Spleen (tissue), 11 donors: ENCODE results near the gene RASEF. TPM values are rescaled to one million over a fixed set of nuclear protein-coding genes. Genes with fewer than 3 reads are reported as not detected.

ENCODE experiments used
- DNase-seq: peaks from one replicate; pipeline ENCODE4 v3.0.0-alpha.2; 2020
- H3K27ac ChIP-seq, 8 donors: fragments of 200-600 bp; sonication (generic) in 7 of 8; 1 replicate in 4 of 8; 2 replicates in 4 of 8; pipeline versions ENCODE4 v1.5.0 to v1.8.0; 2016 to 2021; ENCODE audit warnings: inconsistent platforms in 4 of 8, mild to moderate bottlenecking in 4 of 8, moderate library complexity in 1 of 8
- H3K27me3 ChIP-seq, 7 donors: fragments of 200-600 bp; sonication (generic) in 6 of 7; replicated peaks in 1 of 7; 1 replicate in 4 of 7; 2 replicates in 3 of 7; pipeline versions ENCODE4 v1.5.0 to v1.8.0; 2016 to 2021; ENCODE audit warnings: inconsistent platforms in 3 of 7, mild to moderate bottlenecking in 1 of 7
- H3K36me3 ChIP-seq, 6 donors: fragments of 200-600 bp; sonication (generic) in 5 of 6; 1 replicate in 4 of 6; 2 replicates in 2 of 6; pipeline versions ENCODE4 v1.5.0 to v1.8.0; 2016 to 2021; ENCODE audit warnings: inconsistent platforms in 2 of 6
- H3K4me1 ChIP-seq, 6 donors: fragments of 200-600 bp; sonication (generic) in 5 of 6; 1 replicate in 3 of 6; 2 replicates in 3 of 6; pipeline versions ENCODE4 v1.5.0 to v1.8.0; 2016 to 2021; ENCODE audit warnings: inconsistent platforms in 3 of 6
- H3K4me3 ChIP-seq, 8 donors: fragments of 200-600 bp; sonication (generic) in 7 of 8; 1 replicate in 4 of 8; 2 replicates in 4 of 8; pipeline versions ENCODE4 v1.5.0 to v1.8.0; 2016 to 2021; ENCODE audit warnings: inconsistent platforms in 4 of 8, mild to moderate bottlenecking in 4 of 8, moderate library complexity in 2 of 8
- H3K9me3 ChIP-seq, 8 donors: fragments of 200-600 bp; sonication (generic) in 7 of 8; 1 replicate in 4 of 8; 2 replicates in 4 of 8; pipeline versions ENCODE4 v1.5.0 to v1.8.0; 2016 to 2021; ENCODE audit warnings: inconsistent platforms in 4 of 8
- CTCF ChIP-seq, 11 experiments: fragments of 200-600 bp in 7 of 11; fragments of 450-650 bp in 4 of 11; sonication (generic) in 4 of 11; IDR thresholded peaks in 8 of 11; conservative IDR thresholded peaks in 3 of 11; 1 replicate in 7 of 11; 2 replicates in 4 of 11; pipeline versions ENCODE4 v1.4.0 to v1.8.0; 2016 to 2021; ENCODE audit warnings: antibody characterized with exemption in 11 of 11, inconsistent platforms in 4 of 11, mild to moderate bottlenecking in 1 of 11
- POLR2A ChIP-seq, 3 donors: fragments of 450-650 bp; IDR thresholded peaks; one replicate each; pipeline ENCODE4 v1.5.1; 2017; ENCODE audit warnings: antibody characterized with exemption in 3 of 3, mild to moderate bottlenecking in 1 of 3
- POLR2AphosphoS5 ChIP-seq, 3 donors: sonication (generic); formaldehyde crosslinking; IDR thresholded peaks; one replicate each; pipeline ENCODE4 v1.5.1; 2017; ENCODE audit warnings: antibody characterized with exemption in 3 of 3
- WGBS, 5 donors: extraction: QIAGEN DNeasy Blood & Tissue Kit in 3 of 5; methylation state at CpG; one replicate each; pipeline versions ENCODE4 v1.1.5 to v1.1.7; 2013 to 2018; 5-methylcytosine and 5-hydroxymethylcytosine counted together
- intact Hi-C: fragments of 100-400 bp; cut with DNase I; formaldehyde crosslinking; loops from one replicate; pipeline ENCODE4 v1.15.0; 2023; ENCODE audit warnings: low total_unique reads
- polyA plus RNA-seq, 3 donors: library from polyadenylated mRNA; stranded (reverse); fragments of 200-250 nt; gene quantifications; one replicate each; pipeline ENCODE4 v1.2.1, GENCODE V29; 2013
- total RNA-seq, 7 donors: library from RNA; depleted of rRNA in 3 of 7; stranded (reverse); fragments of >200 nt in 3 of 7; fragmentation: NEBNext Ultra II Directional in 4 of 7; extraction: Animal tissue kit (Norgen Biotek cat#: 25700) in 4 of 7; gene quantifications; one replicate each; pipeline versions ENCODE4 v1.1.0 to v1.2.1, GENCODE V29; 2016 to 2021
- donor health status: healthy with polysubstance abuse.
- donor health status: DM: no; HTN: no; CAD: no; lungs with moderate emphysema.
- donor health status: DM: no; HTN: no; CAD: no.
- donor health status: Bipolar disorder and iron deficiency.
- donor health status: healthy.
- donor health status: DM: no; HTN: no; CAD: no.
- donor health status: DM: yes; HTN: yes; CAD: no.

Gene RASEF
- total and polyA plus RNA-seq, 10 donors, result 0.04 to 0.72 (median 0.21) TPM

- intact Hi-C loops, result no loop called here
- H3K9me3 ChIP-seq, result peaks cover 0 to 6% (median 4%) of the 10 kb centered on the region in 8 donors
- no peak for TF ChIP-seq POLR2AphosphoS5 (IDR thresholded peaks at IDR 0.05)
- no peak for TF ChIP-seq POLR2A (IDR thresholded peaks at IDR 0.05)
- no peak for TF ChIP-seq CTCF (IDR thresholded peaks at IDR 0.05 in 8 of 11, conservative IDR thresholded peaks at IDR 0.05 in 3 of 11)
- no peak overlapping the region for H3K4me3 ChIP-seq
- no peak overlapping the region for H3K27ac ChIP-seq
- H3K36me3 ChIP-seq, result no peaks in the 10 kb centered on the region
- 84 to 93% (median 89%) methylated on average over 6 of the region's 6 CpGs for WGBS, 5 donors
- peaks cover 0 to 7% (median 0%) of the 10 kb centered on the region in 7 donors for H3K27me3 ChIP-seq
- DNase-seq, result no peak
- H3K4me1 ChIP-seq, result no peaks in the 10 kb centered on the region
These were observed 87.8 kb downstream of the RASEF start for GRCh38 chr9:82975176-82975575.

- 60 to 90% (median 77%) methylated on average over 3 of the region's 3 CpGs for WGBS, 5 donors
- peaks cover 0 to 2% (median 0%) of the 10 kb centered on the region in 7 donors for H3K27me3 ChIP-seq
These were observed 90.5 kb downstream of the RASEF start for GRCh38 chr9:82972446-82972845.

GRCh38 chr9:82970359-82970758 is 92.6 kb downstream of the RASEF start:
- 77 to 96% (median 87%) methylated on average over 3 of the region's 3 CpGs for WGBS, 5 donors
- no peak overlapping the region for H3K4me3 ChIP-seq
- H3K27me3 ChIP-seq, result peaks cover 0 to 6% (median 0%) of the 10 kb centered on the region in 7 donors
- TF ChIP-seq POLR2AphosphoS5 (IDR thresholded peaks at IDR 0.05), result no peak
- no peak for TF ChIP-seq CTCF (IDR thresholded peaks at IDR 0.05 in 8 of 11, conservative IDR thresholded peaks at IDR 0.05 in 3 of 11)
- TF ChIP-seq POLR2A (IDR thresholded peaks at IDR 0.05), result no peak
- no peak overlapping the region for H3K27ac ChIP-seq
- no peak for DNase-seq
- intact Hi-C loops, result no loop called here
- no peaks in the 10 kb centered on the region for H3K36me3 ChIP-seq
- peaks cover 0 to 6% (median 4%) of the 10 kb centered on the region in 8 donors for H3K9me3 ChIP-seq
- H3K4me1 ChIP-seq, result no peaks in the 10 kb centered on the region

More at GRCh38 chr9:82972446-82972845, 90.5 kb downstream of the RASEF start:
- DNase-seq, result no peak
- H3K9me3 ChIP-seq, result peaks cover 0 to 6% (median 4%) of the 10 kb centered on the region in 8 donors
- no peak overlapping the region for H3K4me3 ChIP-seq
- intact Hi-C loops, result no loop called here
- no peaks in the 10 kb centered on the region for H3K36me3 ChIP-seq
- no peak overlapping the region for H3K27ac ChIP-seq
- H3K4me1 ChIP-seq, result no peaks in the 10 kb centered on the region
- TF ChIP-seq POLR2AphosphoS5 (IDR thresholded peaks at IDR 0.05), result no peak
- no peak for TF ChIP-seq CTCF (IDR thresholded peaks at IDR 0.05 in 8 of 11, conservative IDR thresholded peaks at IDR 0.05 in 3 of 11)
- TF ChIP-seq POLR2A (IDR thresholded peaks at IDR 0.05), result no peak

GRCh38 chr9:82969291-82969690 is 93.7 kb downstream of the RASEF start:
- WGBS, 5 donors, result 54 to 69% (median 58%) methylated on average over 4 of the region's 4 CpGs
- Histone ChIP-seq H3K4me1 (no peaks in the 10 kb centered on the region), H3K27ac (no peak overlapping the region), H3K27me3 (peaks cover 0 to 11% (median 0%) of the 10 kb centered on the region in 7 donors), H3K4me3 (no peak overlapping the region), H3K36me3 (no peaks in the 10 kb centered on the region), H3K9me3 (peaks cover 0 to 6% (median 4%) of the 10 kb centered on the region in 8 donors)
- TF ChIP-seq CTCF (IDR thresholded peaks at IDR 0.05 in 8 of 11, conservative IDR thresholded peaks at IDR 0.05 in 3 of 11) (no peak), POLR2AphosphoS5 (IDR thresholded peaks at IDR 0.05) (no peak)
- intact Hi-C loops, result loop anchor here (10.0 kb wide), 1 partner anchor 434 kb away; no protein-coding TSS in a partner anchor
- no peak for DNase-seq
